Fibroblast of pulmonary artery (primary cell): Measurements from ENCODE around the gene SCN3B.

Experiments
- DNase-seq: peaks from one replicate; pipeline ENCODE4 v3.0.0-alpha.2; 2010; ENCODE audit warnings: low read depth
- H3K4me3 ChIP-seq: replicated peaks from 2 replicates; pipeline ENCODE4 v1.5.1; 2011; ENCODE audit warnings: low read depth, mild to moderate bottlenecking, control low read depth, low read length, moderate library complexity
- TF ChIP-seq, protein P1 (sequence below): IDR thresholded peaks from 2 replicates; pipeline ENCODE4 v1.5.1; 2011; ENCODE audit warnings: mild to moderate bottlenecking, control low read depth, low read length, inconsistent platforms; ENCODE audit errors: missing control alignments

The SCN3B gene

DNA sequence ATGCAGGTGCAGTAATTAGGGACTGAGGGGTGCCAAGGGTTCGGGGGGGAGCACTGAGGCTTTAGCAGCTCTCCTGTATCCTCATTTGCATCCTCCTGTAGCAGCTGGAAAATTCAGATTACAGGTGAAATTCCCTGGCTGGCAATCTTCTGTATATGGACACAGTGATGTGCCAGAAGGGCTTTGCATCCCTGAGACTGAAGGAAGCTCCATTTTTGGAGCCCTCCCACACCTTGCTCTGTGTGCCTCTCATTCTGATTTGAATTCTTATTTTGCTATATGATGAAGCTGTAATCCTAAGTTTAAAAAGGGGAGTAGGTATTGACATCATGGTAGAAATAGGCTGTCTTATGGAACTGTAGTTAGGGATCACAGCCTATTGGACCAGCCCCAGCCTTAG is 46.6 kb downstream of the SCN3B start:
- TF ChIP-seq, protein P1, sequence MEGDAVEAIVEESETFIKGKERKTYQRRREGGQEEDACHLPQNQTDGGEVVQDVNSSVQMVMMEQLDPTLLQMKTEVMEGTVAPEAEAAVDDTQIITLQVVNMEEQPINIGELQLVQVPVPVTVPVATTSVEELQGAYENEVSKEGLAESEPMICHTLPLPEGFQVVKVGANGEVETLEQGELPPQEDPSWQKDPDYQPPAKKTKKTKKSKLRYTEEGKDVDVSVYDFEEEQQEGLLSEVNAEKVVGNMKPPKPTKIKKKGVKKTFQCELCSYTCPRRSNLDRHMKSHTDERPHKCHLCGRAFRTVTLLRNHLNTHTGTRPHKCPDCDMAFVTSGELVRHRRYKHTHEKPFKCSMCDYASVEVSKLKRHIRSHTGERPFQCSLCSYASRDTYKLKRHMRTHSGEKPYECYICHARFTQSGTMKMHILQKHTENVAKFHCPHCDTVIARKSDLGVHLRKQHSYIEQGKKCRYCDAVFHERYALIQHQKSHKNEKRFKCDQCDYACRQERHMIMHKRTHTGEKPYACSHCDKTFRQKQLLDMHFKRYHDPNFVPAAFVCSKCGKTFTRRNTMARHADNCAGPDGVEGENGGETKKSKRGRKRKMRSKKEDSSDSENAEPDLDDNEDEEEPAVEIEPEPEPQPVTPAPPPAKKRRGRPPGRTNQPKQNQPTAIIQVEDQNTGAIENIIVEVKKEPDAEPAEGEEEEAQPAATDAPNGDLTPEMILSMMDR, result no peak
- no peak overlapping the region for H3K4me3 ChIP-seq
- no peak for DNase-seq

DNA sequence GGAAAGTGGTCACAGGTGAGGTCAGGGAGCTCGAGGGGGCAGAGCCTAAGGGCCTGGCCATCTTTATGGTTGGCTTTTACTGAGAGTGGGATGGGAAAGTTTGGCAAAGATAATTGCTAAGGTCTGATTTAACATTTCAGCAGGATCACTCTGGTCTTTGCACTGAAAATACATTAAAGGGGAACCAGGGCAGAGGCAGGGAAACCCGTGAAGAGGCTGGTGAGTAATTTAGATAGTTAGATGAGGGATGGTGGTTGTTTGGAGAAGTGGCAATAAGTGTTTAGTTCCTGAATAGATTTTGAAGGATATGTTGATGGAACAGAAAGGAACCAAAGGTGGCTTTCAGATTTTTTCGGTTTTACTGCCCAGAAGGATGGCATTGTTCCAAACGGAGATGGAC is 50.8 kb downstream of the SCN3B start:
- TF ChIP-seq, protein P1, result no peak
- no peak for DNase-seq

DNA sequence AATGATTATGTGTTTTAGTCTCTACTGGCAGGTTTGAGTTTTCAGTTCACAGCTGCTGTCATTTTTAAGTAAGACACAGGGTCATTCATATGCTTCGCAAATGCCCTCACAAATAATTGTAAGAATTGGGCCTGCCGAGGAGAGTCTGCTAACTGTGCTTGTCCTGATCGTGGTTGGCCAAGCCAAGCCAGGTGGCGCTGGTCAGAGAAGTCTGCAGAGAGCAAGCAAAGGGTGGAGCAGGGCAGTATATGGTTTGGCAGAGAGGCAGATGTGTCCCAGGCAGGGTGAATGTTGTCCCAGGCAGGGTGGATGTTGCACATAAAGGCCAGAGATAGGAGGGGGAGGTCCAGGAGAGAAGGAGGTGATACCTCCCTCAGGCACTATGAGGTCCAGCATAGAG is 52.7 kb downstream of the SCN3B start:
- DNase-seq, result no peak
- TF ChIP-seq, protein P1, result no peak
- H3K4me3 ChIP-seq, result no peak overlapping the region

More for the DNA sequence above, 50.8 kb downstream of the SCN3B start:
- no peak overlapping the region for H3K4me3 ChIP-seq

DNA sequence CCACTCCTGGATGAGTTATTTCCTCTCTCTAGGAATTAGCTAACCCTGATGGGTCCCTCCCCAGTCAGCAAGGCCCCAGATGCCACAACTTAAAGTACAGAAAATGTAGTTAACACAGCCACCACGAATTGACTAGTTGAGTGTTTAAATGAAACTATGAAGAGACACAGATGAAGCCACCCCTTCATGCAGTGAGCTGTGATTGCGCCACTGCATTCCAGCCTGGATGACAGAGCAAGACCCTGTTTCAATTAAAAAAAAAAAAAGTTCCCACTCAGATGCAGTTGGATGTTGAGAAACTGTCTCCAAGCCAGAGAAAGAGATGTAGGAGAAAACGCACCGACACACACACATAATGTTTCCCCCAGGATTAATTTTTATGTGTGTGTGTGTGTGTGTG is 53.3 kb downstream of the SCN3B start:
- DNase-seq, result peak; percentile 72
- no peak overlapping the region for H3K4me3 ChIP-seq
- TF ChIP-seq, protein P1, result no peak

DNA sequence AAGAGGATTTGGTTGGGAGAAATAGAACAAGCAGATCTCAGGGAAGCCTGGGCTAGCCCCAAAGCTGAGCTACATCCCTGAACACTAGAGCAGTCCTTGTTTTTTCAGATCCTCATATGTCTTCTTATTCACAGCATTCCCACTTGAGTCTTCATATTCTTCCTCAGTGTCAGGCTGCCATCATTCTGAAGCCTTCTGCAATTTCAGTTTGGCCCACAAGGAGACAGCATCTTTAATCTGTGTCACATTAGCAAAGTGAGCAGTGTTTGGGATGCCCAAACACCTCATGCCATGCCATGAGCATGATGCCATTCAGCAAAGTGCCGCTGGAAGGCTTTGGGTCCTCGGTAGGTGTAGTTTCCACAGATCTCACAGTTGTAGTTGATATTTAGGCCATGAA is 56.6 kb downstream of the SCN3B start:
- no peak overlapping the region for H3K4me3 ChIP-seq
- no peak for DNase-seq
- TF ChIP-seq, protein P1, result no peak

DNA sequence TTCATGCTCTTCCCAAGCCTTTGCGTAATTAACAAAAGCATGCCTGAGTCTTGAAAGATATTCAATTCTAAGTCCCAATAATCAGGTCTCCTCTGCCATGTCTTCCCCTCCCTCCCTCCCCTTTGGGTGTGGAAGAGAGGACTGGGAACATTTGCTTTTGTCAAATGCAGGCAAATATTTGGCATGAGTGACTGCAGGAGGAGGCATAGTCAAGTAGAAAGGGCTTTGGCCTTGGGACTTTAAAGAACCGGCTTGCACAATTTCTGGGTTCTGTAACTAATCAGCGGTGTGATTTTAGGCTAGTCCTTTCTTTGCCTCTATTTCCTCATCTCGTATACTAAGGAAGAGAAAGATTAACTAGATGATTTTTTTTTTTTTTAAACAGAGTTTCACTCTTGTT is 59.5 kb downstream of the SCN3B start:
- H3K4me3 ChIP-seq, result no peak overlapping the region
- no peak for DNase-seq
- TF ChIP-seq, protein P1, result no peak

DNA sequence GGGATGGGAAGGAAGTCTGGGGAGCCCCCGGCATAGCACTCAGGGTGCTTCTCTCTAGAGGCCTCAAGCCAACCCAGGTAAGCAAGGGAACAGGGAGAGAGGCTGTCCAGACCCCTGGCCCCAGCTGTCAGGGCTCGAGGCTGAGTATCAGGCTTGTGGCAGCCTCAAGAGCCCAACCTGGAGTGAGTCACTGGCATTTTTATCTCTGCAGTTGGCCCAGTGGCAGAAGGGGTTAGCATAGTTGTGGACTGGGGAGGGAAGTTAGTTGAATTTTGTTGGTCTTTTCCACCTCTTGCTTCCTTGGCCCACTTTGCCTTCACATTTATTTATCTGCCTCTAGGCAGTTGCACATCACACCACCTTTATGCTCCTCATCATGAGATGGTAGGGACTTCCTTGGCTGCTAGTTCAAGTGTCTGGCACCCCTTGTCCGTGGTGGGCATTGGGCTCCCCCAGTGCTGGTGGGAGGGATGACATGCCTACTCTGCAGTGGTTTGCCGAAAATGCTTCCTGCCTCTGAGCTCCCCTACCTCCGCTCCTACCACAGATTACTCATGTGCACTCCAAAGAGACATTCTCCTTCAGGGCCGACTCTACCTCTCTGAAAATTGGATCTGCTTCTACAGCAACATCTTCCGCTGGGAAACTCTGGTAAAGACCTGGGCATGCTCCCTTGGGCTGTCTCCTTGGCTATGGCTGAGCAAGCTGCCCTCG is 60.1 kb downstream of the SCN3B start:
- peak; percentile 15 for DNase-seq
- no peak overlapping the region for H3K4me3 ChIP-seq
- TF ChIP-seq, protein P1, result no peak
